Measurements from ENCODE around the gene CFC1B.
"Not testable (repeated sequence)": the region's sequence is repeated elsewhere in the genome, so short reads cannot be mapped to it uniquely, and the experiment has no call there.

CFC1B gene

DNA sequence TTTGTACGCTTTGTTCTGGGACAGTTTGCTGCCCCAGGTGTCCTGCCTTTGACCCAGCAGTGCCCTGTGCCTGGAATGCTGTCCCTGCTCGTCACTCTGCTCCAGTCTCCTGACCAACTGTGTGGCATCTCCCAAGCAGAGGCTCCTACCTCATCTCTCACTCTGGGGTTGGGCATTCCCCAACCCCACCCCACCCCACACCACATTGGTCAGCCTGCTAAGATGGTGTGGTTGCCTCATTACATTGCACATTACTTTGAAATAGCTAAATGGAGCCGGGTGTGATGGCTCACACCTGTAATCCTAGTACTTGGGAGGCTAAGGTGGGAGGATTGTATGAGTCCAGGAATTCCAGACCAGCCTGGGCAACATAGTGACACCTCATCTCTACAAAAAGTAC lies 50.9 kb downstream of the CFC1B start:
- DNase-seq, result not testable (repeated sequence)

GRCh38 chr2:130574230-130574629 lies 53.2 kb downstream of the CFC1B start:
- DNase-seq, result not testable (repeated sequence)

DNA sequence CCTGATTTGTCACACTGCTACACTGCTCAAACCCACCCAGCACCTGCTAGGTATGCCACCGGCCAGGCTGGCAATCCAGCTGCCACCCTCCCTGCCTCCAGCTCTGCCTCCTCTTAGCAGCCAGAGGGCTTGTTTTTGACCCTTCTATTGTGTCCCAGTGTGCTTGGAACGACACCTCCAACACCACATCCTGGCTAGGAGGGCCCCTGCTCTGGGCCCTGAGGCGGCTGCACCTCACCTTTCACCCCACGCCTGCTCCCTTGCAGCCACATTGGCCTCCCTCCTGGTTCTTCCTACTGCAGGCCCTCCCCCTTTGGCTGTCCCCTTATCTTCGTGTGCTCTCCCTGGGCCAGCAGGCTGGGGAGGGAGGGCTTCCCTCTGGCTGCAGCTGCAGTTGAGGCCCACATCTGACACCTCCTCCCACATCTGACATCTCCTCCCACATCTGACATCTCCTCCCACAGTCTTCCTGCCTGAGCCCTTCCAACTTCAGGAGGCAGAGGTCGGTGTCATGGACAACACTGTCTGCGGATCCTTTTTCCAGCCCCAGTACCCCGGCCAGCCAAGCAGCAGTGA lies 55.3 kb downstream of the CFC1B start:
- DNase-seq, result not testable (repeated sequence)

DNA sequence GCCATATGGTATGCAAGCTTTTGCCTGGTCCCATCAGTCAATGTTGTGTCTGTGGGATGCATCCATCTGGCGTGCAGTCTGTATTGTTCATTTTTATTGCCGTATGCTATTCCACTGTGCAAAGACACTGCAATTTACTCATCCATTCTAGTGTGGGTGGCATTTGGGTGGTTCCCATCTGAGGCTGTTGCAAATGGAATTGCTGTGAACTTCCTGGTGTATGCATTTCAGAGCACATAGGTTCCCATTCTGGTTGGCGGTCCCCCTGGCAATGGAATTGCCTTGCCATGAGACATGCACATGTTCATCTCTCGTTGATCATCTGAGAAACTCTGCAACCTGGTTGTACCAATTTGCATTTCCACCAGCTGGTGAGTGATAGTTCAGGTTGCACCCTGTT lies 56.5 kb downstream of the CFC1B start:
- not testable (repeated sequence) for DNase-seq
